Measurements from ENCODE around the gene BCL2L13.
"Not testable (repeated sequence)": the region's sequence is repeated elsewhere in the genome, so short reads cannot be mapped to it uniquely, and the experiment has no call there.

Gene BCL2L13

GRCh38 chr22:17636850-17637249 is 1.7 kb upstream of the BCL2L13 start:
- DNase-seq (ENCODE audit: low spot score) = not testable (repeated sequence)

GRCh38 chr22:17637490-17638181 is 921 bp upstream of the BCL2L13 start:
- DNase-seq (ENCODE audit: low spot score) = no peak

- no peak for DNase-seq (ENCODE audit: low spot score)
These were observed 450 bp upstream of the BCL2L13 start for GRCh38 chr22:17638182-17638431.

GRCh38 chr22:17639247-17639741 is 737 bp downstream of the BCL2L13 start:
- no peak for DNase-seq (ENCODE audit: low spot score)

- DNase-seq (ENCODE audit: low spot score) = no peak
These were observed 2.7 kb downstream of the BCL2L13 start for GRCh38 chr22:17641269-17641668.

- not testable (repeated sequence) for DNase-seq (ENCODE audit: low spot score)
These were observed 3.8 kb downstream of the BCL2L13 start for GRCh38 chr22:17642357-17642756.

GRCh38 chr22:17647452-17647851 is 8.9 kb downstream of the BCL2L13 start:
- no peak for DNase-seq (ENCODE audit: low spot score)

GRCh38 chr22:17647991-17648390 is 9.4 kb downstream of the BCL2L13 start:
- DNase-seq (ENCODE audit: low spot score) = no peak

GRCh38 chr22:17648569-17648968 is 10.0 kb downstream of the BCL2L13 start:
- DNase-seq (ENCODE audit: low spot score) = no peak

GRCh38 chr22:17655289-17655688 is 16.7 kb downstream of the BCL2L13 start:
- DNase-seq (ENCODE audit: low spot score) = no peak

- DNase-seq (ENCODE audit: low spot score) = no peak
These were observed 18.4 kb downstream of the BCL2L13 start for GRCh38 chr22:17656870-17657395.

- DNase-seq (ENCODE audit: low spot score) = no peak
These were observed 26.0 kb downstream of the BCL2L13 start for GRCh38 chr22:17664414-17665055.

GRCh38 chr22:17665248-17665647 is 26.7 kb downstream of the BCL2L13 start:
- no peak for DNase-seq (ENCODE audit: low spot score)

GRCh38 chr22:17665854-17666253 is 27.3 kb downstream of the BCL2L13 start:
- DNase-seq (ENCODE audit: low spot score) = no peak

GRCh38 chr22:17671521-17672092 is 33.0 kb downstream of the BCL2L13 start:
- DNase-seq (ENCODE audit: low spot score) = not testable (repeated sequence)

GRCh38 chr22:17672417-17672991 is 33.9 kb downstream of the BCL2L13 start:
- DNase-seq (ENCODE audit: low spot score) = no peak

- no peak for DNase-seq (ENCODE audit: low spot score)
These were observed 35.6 kb downstream of the BCL2L13 start for GRCh38 chr22:17674152-17674551.

- DNase-seq (ENCODE audit: low spot score) = no peak
These were observed 37.0 kb downstream of the BCL2L13 start for GRCh38 chr22:17675584-17675983.

- DNase-seq (ENCODE audit: low spot score) = no peak
These were observed 40.3 kb downstream of the BCL2L13 start for GRCh38 chr22:17678817-17679385.

GRCh38 chr22:17684245-17684644 is 45.7 kb downstream of the BCL2L13 start:
- DNase-seq (ENCODE audit: low spot score) = no peak

- no peak for DNase-seq (ENCODE audit: low spot score)
These were observed 54.3 kb downstream of the BCL2L13 start for GRCh38 chr22:17692841-17693240.

- DNase-seq (ENCODE audit: low spot score) = no peak
These were observed 55.6 kb downstream of the BCL2L13 start for GRCh38 chr22:17694193-17694592.

- DNase-seq (ENCODE audit: low spot score) = no peak
These were observed 56.2 kb downstream of the BCL2L13 start for GRCh38 chr22:17694752-17695151.
